Activated CD4-positive, alpha-beta T cell treated with anti-CD3 and anti-CD28 coated beads for 24 hours (primary cell): ENCODE results near the gene RAET1G.
"Not testable (repeated sequence)": the region's sequence is repeated elsewhere in the genome, so short reads cannot be mapped to it uniquely, and the experiment has no call there.

ENCODE experiments used
- DNase-seq, 2 donors: peaks; one replicate each; pipeline ENCODE4 v3.0.0-alpha.2; 2020; ENCODE audit warnings: low read depth in 2 of 2

The RAET1G gene

GRCh38 chr6:149913540-149914240 lies 9.2 kb downstream of the RAET1G start:
- DNase-seq = no peak

GRCh38 chr6:149913085-149913484 lies 9.8 kb downstream of the RAET1G start:
- no peak for DNase-seq

- DNase-seq = not testable (repeated sequence)
These were observed 10.2 kb downstream of the RAET1G start for GRCh38 chr6:149912680-149913079.

- no peak for DNase-seq
These were observed 12.2 kb downstream of the RAET1G start for GRCh38 chr6:149910721-149911151.

- no peak for DNase-seq
These were observed 13.0 kb downstream of the RAET1G start for GRCh38 chr6:149909701-149910470.

- DNase-seq = not testable (repeated sequence)
These were observed 14.4 kb downstream of the RAET1G start for GRCh38 chr6:149908480-149908879.

GRCh38 chr6:149907317-149907716 lies 15.6 kb downstream of the RAET1G start:
- DNase-seq = no peak

GRCh38 chr6:149906405-149906804 lies 16.5 kb downstream of the RAET1G start:
- DNase-seq = no peak

- DNase-seq = no peak
These were observed 17.0 kb downstream of the RAET1G start for GRCh38 chr6:149905911-149906371.

- no peak for DNase-seq
These were observed 17.5 kb downstream of the RAET1G start for GRCh38 chr6:149905371-149905910.

- no peak for DNase-seq
These were observed 18.1 kb downstream of the RAET1G start for GRCh38 chr6:149904661-149905370.

- no peak for DNase-seq
These were observed 18.8 kb downstream of the RAET1G start for GRCh38 chr6:149903938-149904611.

- no peak for DNase-seq
These were observed 21.3 kb downstream of the RAET1G start for GRCh38 chr6:149901444-149902140.

- no peak for DNase-seq
These were observed 22.1 kb downstream of the RAET1G start for GRCh38 chr6:149900620-149901443.

GRCh38 chr6:149899926-149900619 lies 22.8 kb downstream of the RAET1G start:
- DNase-seq = no peak

GRCh38 chr6:149899486-149899885 lies 23.4 kb downstream of the RAET1G start:
- DNase-seq = no peak

GRCh38 chr6:149898966-149899365 lies 24.0 kb downstream of the RAET1G start:
- no peak for DNase-seq

GRCh38 chr6:149897855-149898744 lies 24.8 kb downstream of the RAET1G start, which contains the start of gene RAET1E:
Gene RAET1E (minus strand): TSS chr6:149898113. CDS start chr6:149890901, 7,212 bp downstream.
- no peak for DNase-seq
